Keratinocyte (primary cell): Measurements from ENCODE around the gene SEPHS1. TPM values are rescaled to one million over a fixed set of nuclear protein-coding genes. Genes with fewer than 3 reads are reported as not detected.
"Not testable (repeated sequence)": the region's sequence is repeated elsewhere in the genome, so short reads cannot be mapped to it uniquely, and the experiment has no call there.

Source experiments
- DNase-seq: peaks from one replicate; pipeline ENCODE4 v3.0.0-alpha.2; 2011; ENCODE audit warnings: low read depth, missing footprints, low spot score
- FAIRE-seq: peaks from 2 replicates; lab custom pipeline; 2011; peaks lifted over from hg19 to GRCh38; lab: Jason Lieb, UNC
- H2AFZ ChIP-seq: 2 replicates; pipeline ENCODE4 v1.6.0; 2012; ENCODE audit warnings: low read length, control low read depth, inconsistent platforms; ENCODE audit not compliant: control insufficient read depth
- H3K27ac ChIP-seq: 2 replicates; pipeline ENCODE4 v1.5.1; 2011; ENCODE audit warnings: low read length; ENCODE audit not compliant: control insufficient read depth, insufficient read depth
- H3K27me3 ChIP-seq: 3 replicates; pipeline ENCODE4 v1.6.0; 2011; ENCODE audit warnings: low read length; ENCODE audit not compliant: control insufficient read depth, insufficient read depth; ENCODE audit errors: extremely low read depth
- H3K36me3 ChIP-seq, 2 experiments: 2 replicates in 1 of 2; 3 replicates in 1 of 2; pipeline ENCODE4 v1.5.1; 2011; ENCODE audit warnings: low read length in 2 of 2, mild to moderate bottlenecking in 1 of 2; ENCODE audit not compliant: control insufficient read depth in 2 of 2, insufficient read depth in 2 of 2; ENCODE audit errors: extremely low read depth in 1 of 2
- H3K4me1 ChIP-seq: 3 replicates; pipeline ENCODE4 v1.5.1; 2011; ENCODE audit warnings: low read length; ENCODE audit not compliant: control insufficient read depth, insufficient read depth; ENCODE audit errors: extremely low read depth
- H3K4me2 ChIP-seq: 3 replicates; pipeline ENCODE4 v1.6.0; 2011; ENCODE audit warnings: low read depth, low read length; ENCODE audit not compliant: control insufficient read depth, insufficient read depth; ENCODE audit errors: extremely low read depth
- H3K4me3 ChIP-seq, 3 experiments: fragments of 200-600 bp in 1 of 3; sonication (generic) in 1 of 3; 2 replicates in 2 of 3; 3 replicates in 1 of 3; pipeline ENCODE4 v1.5.1; 2011 to 2016; ENCODE audit warnings: low read length in 3 of 3, mild to moderate bottlenecking in 3 of 3, control low read depth in 2 of 3, inconsistent platforms in 1 of 3, low read depth in 1 of 3, mixed read lengths in 1 of 3, mixed run types in 1 of 3, moderate library complexity in 1 of 3; ENCODE audit not compliant: control insufficient read depth in 2 of 3, insufficient read depth in 2 of 3; ENCODE audit errors: extremely low read depth in 1 of 3
- H3K79me2 ChIP-seq: 2 replicates; pipeline ENCODE4 v1.6.0; 2012; ENCODE audit warnings: low read length; ENCODE audit not compliant: control insufficient read depth, insufficient read depth
- H3K9ac ChIP-seq: 3 replicates; pipeline ENCODE4 v1.6.0; 2011; ENCODE audit warnings: low read length; ENCODE audit not compliant: control insufficient read depth, insufficient read depth; ENCODE audit errors: extremely low read depth
- H3K9me1 ChIP-seq: 3 replicates; pipeline ENCODE4 v1.6.0; 2011; ENCODE audit warnings: low read length; ENCODE audit not compliant: control insufficient read depth, insufficient read depth; ENCODE audit errors: extremely low read depth
- H3K9me3 ChIP-seq: 2 replicates; pipeline ENCODE4 v1.5.1; 2012; ENCODE audit warnings: low read depth, low read length; ENCODE audit not compliant: control insufficient read depth
- H4K20me1 ChIP-seq: 3 replicates; pipeline ENCODE4 v1.6.0; 2011; ENCODE audit warnings: low read length; ENCODE audit not compliant: control insufficient read depth, insufficient read depth; ENCODE audit errors: extremely low read depth
- CTCF ChIP-seq, 3 experiments: IDR thresholded peaks in 1 of 3; conservative IDR thresholded peaks in 1 of 3; optimal IDR thresholded peaks in 1 of 3; 2 replicates in 2 of 3; 3 replicates in 1 of 3; pipeline versions ENCODE3 to v1.5.1; 2011; ENCODE audit warnings: low read length in 3 of 3, mild to moderate bottlenecking in 3 of 3, moderate library complexity in 2 of 3, control low read depth in 1 of 3, inconsistent platforms in 1 of 3; ENCODE audit not compliant: insufficient read depth in 2 of 3; ENCODE audit errors: extremely low read depth in 1 of 3
- EZH2 ChIP-seq: IDR thresholded peaks from one replicate; pipeline ENCODE4 v1.6.1; 2012; ENCODE audit warnings: inconsistent platforms, mild to moderate bottlenecking, low read length, moderate library complexity
- dilution Hi-C: fragments of 300-500 bp; cut with MboI; formaldehyde crosslinking; loops from one replicate; pipeline ENCODE4 v1.7.0; 2020; ENCODE audit warnings: low sequenced_read_pairs; ENCODE audit not compliant: extremely low pct_ligation_motif_present
- polyA plus RNA-seq, 5 experiments: library from polyadenylated mRNA; depleted of rRNA in 3 of 5; stranded (reverse) in 3 of 5; stranded (forward) in 1 of 5; unstranded in 1 of 5; fragments of >200 nt; gene quantifications; 1 replicate in 1 of 5; 2 replicates in 3 of 5; 3 replicates in 1 of 5; pipeline versions ENCODE4 v1.2.1 to v1.2.3, GENCODE V29; 2011 to 2012; ENCODE audit warnings: missing spikeins in 2 of 5, low read depth in 1 of 5, low replicate concordance in 1 of 5

SEPHS1 gene
- polyA plus RNA-seq, 1 donor (not counting 4 experiments of a cell fraction or from before 2014, with no cell fraction given): 65.4 TPM

GRCh38 chr10:13382703-13383398, 34.8 kb upstream of the SEPHS1 start:
- dilution Hi-C loops: no loop called here
- peaks cover 10% of the 10 kb centered on the region for H3K4me1 ChIP-seq
- no peaks in the 10 kb centered on the region for H3K79me2 ChIP-seq
- H3K4me3 ChIP-seq: peak overlapping the region; percentile 31 to 72 (median 47)
- H3K9me1 ChIP-seq: no peaks in the 10 kb centered on the region
- FAIRE-seq: no peak
- peak overlapping the region; percentile 54 for H2AFZ ChIP-seq
- peaks cover 4% of the 10 kb centered on the region for H3K27me3 ChIP-seq
- H3K4me2 ChIP-seq: peak overlapping the region; percentile 98
- H3K36me3 ChIP-seq: no peaks in the 10 kb centered on the region
- H3K9me3 ChIP-seq: no peaks in the 10 kb centered on the region
- no peak for DNase-seq
- no peak for TF ChIP-seq EZH2
- TF ChIP-seq CTCF (optimal IDR thresholded peaks at IDR 0.05 in 1 of 3, IDR thresholded peaks at IDR 0.05 in 1 of 3, conservative IDR thresholded peaks at IDR 0.05 in 1 of 3; ENCODE audit: extremely low read depth in 1 of 3, insufficient read depth in 2 of 3, low read length in 3 of 3): no peak
- no peak overlapping the region for H3K27ac ChIP-seq
- no peaks in the 10 kb centered on the region for H4K20me1 ChIP-seq
- peak overlapping the region; percentile 38 for H3K9ac ChIP-seq

DNA sequence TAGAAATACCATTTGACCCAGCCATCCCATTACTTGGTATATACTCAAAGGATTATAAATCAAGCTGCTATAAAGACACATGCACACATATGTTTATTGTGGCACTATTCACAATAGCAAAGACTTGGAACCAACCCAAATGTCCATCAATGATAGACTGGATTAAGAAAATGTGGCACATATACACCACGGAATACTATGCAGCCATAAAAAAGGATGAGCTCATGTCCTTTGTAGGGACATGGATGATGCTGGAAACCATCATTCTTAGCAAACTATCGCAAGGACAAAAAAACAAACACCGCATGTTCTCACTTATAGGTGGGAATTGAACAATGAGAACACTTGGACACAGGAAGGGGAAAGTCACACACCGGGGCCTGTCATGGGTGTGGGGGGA, 31.0 kb upstream of the SEPHS1 start:
- H3K9me1 ChIP-seq, H3K27me3 ChIP-seq, H3K9ac ChIP-seq, H3K36me3 ChIP-seq, H3K4me2 ChIP-seq, H4K20me1 ChIP-seq, dilution Hi-C loops, H3K4me3 ChIP-seq, H3K4me1 ChIP-seq, H3K79me2 ChIP-seq, H3K9me3 ChIP-seq, FAIRE-seq, H2AFZ ChIP-seq, DNase-seq, H3K27ac ChIP-seq: not testable (repeated sequence)

DNA sequence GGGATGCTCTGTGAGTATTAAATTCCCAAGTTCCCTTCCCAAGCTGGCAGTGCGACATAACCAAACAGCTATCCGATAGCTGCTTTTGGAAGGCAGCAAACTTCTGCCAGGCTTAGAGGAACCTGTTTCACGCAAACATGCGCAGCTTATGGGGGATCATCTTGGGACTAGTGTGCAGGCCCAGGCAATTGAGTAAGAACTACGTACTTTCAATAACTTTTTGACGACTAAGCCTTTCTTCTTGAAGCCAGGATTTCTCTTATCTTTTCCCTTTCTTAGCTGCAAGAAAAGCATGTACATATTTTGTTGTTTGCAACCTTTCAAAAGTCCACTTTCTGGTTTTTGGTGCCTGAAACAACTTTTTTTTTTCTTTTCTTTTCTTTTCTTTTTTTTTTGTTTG, 28.7 kb upstream of the SEPHS1 start:
- FAIRE-seq: no peak
- no peaks in the 10 kb centered on the region for H3K4me1 ChIP-seq
- H3K36me3 ChIP-seq: no peaks in the 10 kb centered on the region
- no peaks in the 10 kb centered on the region for H3K79me2 ChIP-seq
- H3K4me2 ChIP-seq: no peak overlapping the region
- no peak overlapping the region for H3K4me3 ChIP-seq
- H4K20me1 ChIP-seq: no peaks in the 10 kb centered on the region
- H3K27me3 ChIP-seq: no peaks in the 10 kb centered on the region
- no peak for DNase-seq
- H3K27ac ChIP-seq: no peak overlapping the region
- H3K9ac ChIP-seq: no peak overlapping the region
- TF ChIP-seq CTCF (optimal IDR thresholded peaks at IDR 0.05 in 1 of 3, IDR thresholded peaks at IDR 0.05 in 1 of 3, conservative IDR thresholded peaks at IDR 0.05 in 1 of 3; ENCODE audit: extremely low read depth in 1 of 3, insufficient read depth in 2 of 3, low read length in 3 of 3) (no peak), EZH2 (no peak)
- no peaks in the 10 kb centered on the region for H3K9me3 ChIP-seq
- H2AFZ ChIP-seq: no peak overlapping the region
- no peaks in the 10 kb centered on the region for H3K9me1 ChIP-seq
- dilution Hi-C loops: no loop called here
